B cell (primary cell): ENCODE results near the gene UBAC2. TPM values are rescaled to one million over a fixed set of nuclear protein-coding genes. Genes with fewer than 3 reads are reported as not detected.

Source experiments
- ATAC-seq: fragments of 200-7000 bp; cut with Tn5 transposase; one replicate; pipeline ENCODE4 v1.10.0; 2021; ENCODE audit warnings: low read depth, mild to moderate bottlenecking, moderate number of reproducible peaks, moderate library complexity
- CTCF ChIA-PET: fragments of 350-600 bp; sonication (Branson Sonifier 250); formaldehyde crosslinking; loops from one replicate; lab custom pipeline; 2021; ENCODE audit warnings: antibody characterized with exemption, inconsistent platforms; lab: Charles Lee
- POLR2A ChIA-PET: fragments of 350-600 bp; sonication (Branson Sonifier 250); formaldehyde crosslinking; loops from one replicate; lab custom pipeline; 2021; ENCODE audit warnings: antibody characterized with exemption; lab: Charles Lee
- DNase-seq: peaks from one replicate; pipeline ENCODE4 v3.0.0; 2013
- H2AFZ ChIP-seq: 2 replicates; pipeline ENCODE4 v1.6.1; 2012; ENCODE audit warnings: mild to moderate bottlenecking, low read depth, low read length; ENCODE audit not compliant: insufficient read depth, poor library complexity, severe bottlenecking
- H3K27ac ChIP-seq, 2 donors: 1 replicate in 1 of 2; 2 replicates in 1 of 2; pipeline ENCODE4 v1.5.1; 2012 to 2013; ENCODE audit warnings: low read length in 2 of 2, mild to moderate bottlenecking in 2 of 2, moderate library complexity in 1 of 2
- H3K27me3 ChIP-seq, 4 experiments: fragments of 200-600 bp in 1 of 4; sonication (generic) in 1 of 4; replicated peaks in 1 of 4; 1 replicate in 2 of 4; 2 replicates in 2 of 4; pipeline versions ENCODE4 v1.6.1 to v1.7.0; 2013 to 2016; ENCODE audit warnings: low read length in 3 of 4, mild to moderate bottlenecking in 2 of 4, mixed read lengths in 1 of 4, moderate library complexity in 1 of 4; ENCODE audit not compliant: insufficient read depth in 4 of 4, control insufficient read depth in 3 of 4; ENCODE audit errors: control extremely low read depth in 1 of 4
- H3K36me3 ChIP-seq, 2 experiments: replicated peaks in 1 of 2; 1 replicate in 1 of 2; 2 replicates in 1 of 2; pipeline versions ENCODE4 v1.6.1 to v1.7.1; 2013; ENCODE audit warnings: low read length in 1 of 2; ENCODE audit not compliant: insufficient read depth in 2 of 2, control insufficient read depth in 1 of 2; ENCODE audit errors: control extremely low read depth in 1 of 2, extremely low read depth in 1 of 2
- H3K4me1 ChIP-seq, 2 donors: fragments of 200-600 bp in 1 of 2; sonication (generic) in 1 of 2; 1 replicate in 1 of 2; 2 replicates in 1 of 2; pipeline versions ENCODE4 v1.5.1 to v1.6.1; 2013 to 2017; ENCODE audit warnings: low read length in 2 of 2; ENCODE audit not compliant: control insufficient read depth in 2 of 2, insufficient read depth in 2 of 2
- H3K4me2 ChIP-seq: replicated peaks from 2 replicates; pipeline ENCODE3; 2012; ENCODE audit warnings: mild to moderate bottlenecking, low read depth, low read length; ENCODE audit not compliant: poor library complexity, severe bottlenecking
- H3K4me3 ChIP-seq, 5 experiments: fragments of 200-600 bp in 1 of 5; sonication (generic) in 1 of 5; 1 replicate in 3 of 5; 2 replicates in 2 of 5; pipeline versions ENCODE4 v1.5.1 to v1.7.0; 2011 to 2016; ENCODE audit warnings: low read length in 4 of 5, mild to moderate bottlenecking in 4 of 5, low read depth in 2 of 5, control low read depth in 1 of 5, moderate library complexity in 1 of 5; ENCODE audit not compliant: insufficient read depth in 1 of 5; ENCODE audit errors: control extremely low read depth in 1 of 5, extremely low read depth in 1 of 5
- H3K79me2 ChIP-seq: fragments of 200-600 bp; sonication (generic); one replicate; pipeline ENCODE4 v1.6.0; 2016; ENCODE audit warnings: low read length; ENCODE audit not compliant: control insufficient read depth, insufficient read depth
- H3K9ac ChIP-seq: fragments of 200-600 bp; sonication (generic); 2 replicates; pipeline ENCODE4 v1.6.1; 2017; ENCODE audit warnings: mild to moderate bottlenecking, low read length, moderate library complexity
- H3K9me3 ChIP-seq, 3 donors: one replicate each; pipeline versions ENCODE4 v1.6.1 to v1.7.1; 2013; ENCODE audit warnings: low read length in 2 of 3; ENCODE audit not compliant: control insufficient read depth in 2 of 3, insufficient read depth in 1 of 3; ENCODE audit errors: control extremely low read depth in 1 of 3
- H4K20me1 ChIP-seq: 2 replicates; pipeline ENCODE4 v1.6.0; 2012; ENCODE audit warnings: mild to moderate bottlenecking, low read length; ENCODE audit not compliant: insufficient read depth, control insufficient read depth, poor library complexity, severe bottlenecking
- H3K27ac Mint-ChIP-seq: one replicate; pipeline ENCODE4 v1.8.0; 2021; ENCODE audit warnings: mixed read lengths
- H3K27me3 Mint-ChIP-seq: one replicate; pipeline ENCODE4 v1.8.0; 2021; ENCODE audit warnings: mixed read lengths
- H3K4me1 Mint-ChIP-seq: one replicate; pipeline ENCODE4 v1.8.0; 2021; ENCODE audit warnings: mixed read lengths
- H3K4me3 Mint-ChIP-seq: one replicate; pipeline ENCODE4 v1.8.0; 2021; ENCODE audit warnings: mixed read lengths
- H3K9me3 Mint-ChIP-seq: one replicate; pipeline ENCODE4 v1.8.0; 2022; ENCODE audit warnings: mixed read lengths; ENCODE audit not compliant: insufficient read depth
- EZH2 ChIP-seq: IDR thresholded peaks from 2 replicates; pipeline ENCODE4 v1.6.1; 2012; ENCODE audit warnings: borderline replicate concordance, low read depth, mild to moderate bottlenecking, moderate library complexity, low read length; ENCODE audit not compliant: insufficient read depth, poor library complexity, severe bottlenecking
- WGBS: methylation state at CpG from one replicate; pipeline ENCODE4 v1.1.5; 2013; ENCODE audit warnings: missing lambda C conversion rate; ENCODE audit not compliant: insufficient coverage; 5-methylcytosine and 5-hydroxymethylcytosine counted together
- intact Hi-C: fragments of 100-400 bp; cut with micrococcal nuclease; formaldehyde crosslinking; loops from one replicate; pipeline ENCODE4 v1.10.0; 2022
- polyA plus RNA-seq: library from polyadenylated mRNA; depleted of rRNA; stranded (reverse); fragments of >200 nt; gene quantifications from 2 replicates; pipeline ENCODE4 v1.2.3, GENCODE V29; 2012
- total RNA-seq, 2 donors: library from RNA; stranded (reverse); fragments of 120-200 nt in 1 of 2; gene quantifications; 1 replicate in 1 of 2; 2 replicates in 1 of 2; pipeline versions ENCODE4 v1.2.3 to v1.2.4, GENCODE V29; 2013 to 2022
- TF ChIP-seq, protein P1 (sequence below): fragments of 200-600 bp; IDR thresholded peaks from one replicate; pipeline ENCODE4 v1.8.0; 2022; ENCODE audit warnings: antibody characterized with exemption, mild to moderate bottlenecking

UBAC2 gene
- total and polyA plus RNA-seq, 2 donors (not counting 1 experiment from before 2014, with no cell fraction given) = 56.3 to 60.8 TPM

DNA sequence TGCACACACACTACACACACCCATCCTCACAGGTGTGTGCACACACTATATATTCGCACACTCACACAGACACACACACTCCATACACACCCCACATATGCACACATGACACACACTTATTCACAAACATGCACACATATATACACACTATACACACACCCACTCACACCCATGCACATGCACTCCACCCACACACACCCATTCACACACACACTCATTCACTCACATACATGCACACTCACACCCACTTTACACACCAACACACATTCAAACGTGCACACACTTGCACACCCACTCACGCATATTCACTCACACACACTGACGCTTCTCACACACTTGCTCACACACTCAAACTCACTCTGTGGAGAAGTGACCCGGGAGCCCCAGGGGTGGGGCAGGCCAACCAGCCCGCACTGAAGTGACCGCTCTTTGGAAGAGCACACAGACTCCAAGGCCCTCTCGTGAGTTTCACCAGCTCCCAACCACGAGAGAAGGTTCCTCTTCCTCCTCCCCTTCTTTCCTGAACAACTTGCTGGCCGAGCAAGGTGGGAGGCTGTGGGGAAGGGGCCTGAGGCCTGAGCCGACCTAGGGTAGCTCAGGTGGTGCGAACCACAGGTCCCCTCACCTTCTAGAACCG, 214.5 kb downstream of the UBAC2 start:
- ChIA-PET POLR2A (interaction anchor here (0.6 kb wide), 1 partner anchor 119 kb away, joined by 4 read pairs; no protein-coding TSS in a partner anchor), CTCF (no interaction called here)
- Histone ChIP-seq H3K4me2 (no peak overlapping the region), H3K4me1 (peaks cover 31 to 35% of the 10 kb centered on the region in 2 donors), H3K36me3 (no peaks in the 10 kb centered on the region), H2AFZ (no peak overlapping the region), H3K9me3 (peaks cover 0 to 2% (median 0%) of the 10 kb centered on the region in 3 donors), H3K9ac (no peak overlapping the region), H3K79me2 (no peaks in the 10 kb centered on the region), H4K20me1 (no peaks in the 10 kb centered on the region), H3K27ac (no peak overlapping the region), H3K4me3 (no peak overlapping the region), H3K27me3 (peaks cover 0 to 3% (median 0%) of the 10 kb centered on the region in 4 experiments)
- Mint-ChIP-seq H3K4me1 (peaks cover 29% of the 10 kb centered on the region), H3K27ac (no peak overlapping the region), H3K9me3 (no peaks in the 10 kb centered on the region), H3K27me3 (no peaks in the 10 kb centered on the region), H3K4me3 (no peak overlapping the region)
- intact Hi-C loops = no loop called here
- no peak for ATAC-seq
- WGBS = 83% methylated on average over 11 of the region's 13 CpGs
- TF ChIP-seq EZH2 = no peak
- TF ChIP-seq, protein P1, sequence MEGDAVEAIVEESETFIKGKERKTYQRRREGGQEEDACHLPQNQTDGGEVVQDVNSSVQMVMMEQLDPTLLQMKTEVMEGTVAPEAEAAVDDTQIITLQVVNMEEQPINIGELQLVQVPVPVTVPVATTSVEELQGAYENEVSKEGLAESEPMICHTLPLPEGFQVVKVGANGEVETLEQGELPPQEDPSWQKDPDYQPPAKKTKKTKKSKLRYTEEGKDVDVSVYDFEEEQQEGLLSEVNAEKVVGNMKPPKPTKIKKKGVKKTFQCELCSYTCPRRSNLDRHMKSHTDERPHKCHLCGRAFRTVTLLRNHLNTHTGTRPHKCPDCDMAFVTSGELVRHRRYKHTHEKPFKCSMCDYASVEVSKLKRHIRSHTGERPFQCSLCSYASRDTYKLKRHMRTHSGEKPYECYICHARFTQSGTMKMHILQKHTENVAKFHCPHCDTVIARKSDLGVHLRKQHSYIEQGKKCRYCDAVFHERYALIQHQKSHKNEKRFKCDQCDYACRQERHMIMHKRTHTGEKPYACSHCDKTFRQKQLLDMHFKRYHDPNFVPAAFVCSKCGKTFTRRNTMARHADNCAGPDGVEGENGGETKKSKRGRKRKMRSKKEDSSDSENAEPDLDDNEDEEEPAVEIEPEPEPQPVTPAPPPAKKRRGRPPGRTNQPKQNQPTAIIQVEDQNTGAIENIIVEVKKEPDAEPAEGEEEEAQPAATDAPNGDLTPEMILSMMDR = no peak
- DNase-seq = no peak

DNA sequence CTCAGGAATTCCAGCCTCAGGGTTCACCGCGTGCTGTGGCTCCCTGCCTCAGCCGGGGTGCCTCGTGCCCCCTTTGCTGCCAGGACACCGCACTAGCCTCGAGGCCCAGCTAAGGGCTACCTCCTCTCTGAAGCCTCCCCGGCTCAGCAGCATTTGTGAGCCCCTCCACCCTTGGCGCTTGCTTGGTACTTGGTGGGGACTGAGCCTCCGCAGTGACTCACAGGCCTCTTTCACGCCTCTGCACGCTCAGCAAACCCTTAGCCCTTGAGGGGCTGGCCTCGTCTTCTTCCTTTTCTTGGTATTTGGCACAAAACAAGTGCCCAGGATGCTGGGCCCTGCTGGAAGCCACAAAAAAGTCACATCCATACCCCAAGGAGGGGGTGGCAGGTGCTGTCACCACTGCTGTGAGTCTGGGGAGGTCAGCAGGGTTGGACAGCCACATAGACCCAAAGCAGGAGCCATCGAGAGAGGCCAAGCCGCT, 215.2 kb downstream of the UBAC2 start:
- DNase-seq (no peak), ATAC-seq (no peak)
- TF ChIP-seq, protein P1 = no peak
- no peak for TF ChIP-seq EZH2
- Histone ChIP-seq H3K36me3 (no peaks in the 10 kb centered on the region), H3K4me2 (no peak overlapping the region), H3K4me1 (peaks cover 36 to 42% of the 10 kb centered on the region in 2 donors), H3K27ac (no peak overlapping the region), H2AFZ (no peak overlapping the region), H3K4me3 (no peak overlapping the region), H3K9ac (no peak overlapping the region), H3K9me3 (peaks cover 0 to 2% (median 0%) of the 10 kb centered on the region in 3 donors), H4K20me1 (no peaks in the 10 kb centered on the region), H3K79me2 (no peaks in the 10 kb centered on the region), H3K27me3 (peaks cover 0 to 3% (median 0%) of the 10 kb centered on the region in 4 experiments)
- H3K9me3 Mint-ChIP-seq = no peaks in the 10 kb centered on the region
- 91% methylated on average over 12 of the region's 14 CpGs for WGBS
- H3K27me3 Mint-ChIP-seq = no peaks in the 10 kb centered on the region
- intact Hi-C loops = no loop called here
- H3K27ac Mint-ChIP-seq = no peak overlapping the region
- POLR2A ChIA-PET = no interaction called here
- no peak overlapping the region for H3K4me3 Mint-ChIP-seq
- CTCF ChIA-PET = no interaction called here
- H3K4me1 Mint-ChIP-seq = peaks cover 34% of the 10 kb centered on the region
